Measurements from ENCODE around the gene RIMOC1.

RIMOC1 gene

DNA sequence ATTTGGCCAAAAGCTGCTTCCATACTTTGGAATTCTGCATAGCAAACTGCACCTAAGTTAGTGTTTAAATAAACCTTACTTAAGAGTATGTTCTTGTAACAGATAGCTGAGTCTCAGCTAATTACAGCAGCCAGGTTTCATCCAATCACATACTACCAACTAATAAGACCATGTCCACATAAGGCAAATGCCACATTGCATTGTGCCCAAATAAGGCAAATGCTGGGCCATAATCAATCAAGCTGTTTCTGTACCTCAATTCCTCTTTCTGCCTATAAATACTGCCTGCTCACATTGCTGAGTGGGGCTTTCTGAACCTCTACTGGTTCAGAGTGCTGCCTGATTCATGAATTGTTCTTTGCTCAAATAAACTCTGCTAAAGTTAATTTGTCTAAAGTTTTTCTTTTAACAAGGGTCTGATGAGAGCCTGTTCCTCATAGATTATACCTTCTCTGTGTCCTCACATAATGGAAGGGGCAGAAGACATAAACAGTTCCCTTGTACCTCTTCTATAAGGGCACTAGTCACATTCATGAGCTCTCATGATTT, 29.6 kb upstream of the RIMOC1 start:
- no peaks in the 10 kb centered on the region for H3K27me3 ChIP-seq (ENCODE audit: control insufficient read depth in 1 of 2, insufficient read depth in 2 of 2, low read length in 2 of 2)
- H3K4me1 ChIP-seq (ENCODE audit: control insufficient read depth, insufficient read depth, low read length): peaks cover 7% of the 10 kb centered on the region
- no peak overlapping the region for H3K9ac ChIP-seq (ENCODE audit: low read length in 2 of 2)
- no peaks in the 10 kb centered on the region for H3K36me3 ChIP-seq (ENCODE audit: control insufficient read depth in 2 of 2, insufficient read depth in 2 of 2, low read length in 2 of 2)
- H3K9me3 ChIP-seq (ENCODE audit: control insufficient read depth in 2 of 2, low read length in 2 of 2): no peaks in the 10 kb centered on the region
- no peak overlapping the region for H3K27ac ChIP-seq (ENCODE audit: low read length)
- no peak overlapping the region for H3K4me3 ChIP-seq (ENCODE audit: low read length in 2 of 2)

DNA sequence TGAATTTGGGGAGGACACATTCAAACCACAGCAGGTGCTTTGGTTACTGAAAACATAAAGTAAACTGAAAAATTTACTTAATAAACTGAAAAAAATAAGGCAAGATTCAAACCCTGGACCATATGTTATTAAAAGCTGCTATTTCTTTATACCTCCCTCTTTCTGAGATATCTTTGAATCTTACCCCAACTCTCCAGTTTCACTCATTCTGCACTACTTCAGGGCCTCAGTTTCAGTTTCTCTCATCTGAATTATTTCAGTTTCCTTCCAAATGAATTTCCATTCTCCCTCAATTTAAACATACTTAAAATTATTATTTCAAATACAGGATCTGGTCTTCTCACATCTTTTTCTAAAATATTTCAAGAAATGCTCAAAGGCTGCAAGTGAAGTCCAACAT, 29.0 kb upstream of the RIMOC1 start:
- H3K4me1 ChIP-seq (ENCODE audit: control insufficient read depth, insufficient read depth, low read length): peaks cover 7% of the 10 kb centered on the region

DNA sequence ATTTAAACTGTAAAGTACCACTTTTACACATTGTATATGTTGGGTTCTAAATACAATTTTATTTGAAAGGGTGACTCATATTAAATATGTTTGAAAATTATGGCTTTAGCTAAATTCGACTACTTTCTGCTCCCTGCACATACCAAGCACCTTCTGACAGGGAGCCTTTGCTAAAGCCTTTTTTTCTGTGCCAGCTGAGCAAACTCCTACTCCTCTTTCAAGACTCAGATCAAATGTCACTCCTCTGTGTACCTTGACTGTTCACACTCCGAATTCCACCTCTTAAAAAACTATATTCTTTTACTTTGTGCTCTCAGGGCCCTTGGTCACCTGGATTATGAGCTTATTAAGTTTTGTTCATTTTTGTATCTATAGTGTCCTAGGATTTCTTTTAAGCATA, 27.5 kb upstream of the RIMOC1 start:
- H3K27me3 ChIP-seq (ENCODE audit: control insufficient read depth in 1 of 2, insufficient read depth in 2 of 2, low read length in 2 of 2): no peaks in the 10 kb centered on the region
- H3K4me3 ChIP-seq (ENCODE audit: low read length in 2 of 2): no peak overlapping the region
- no peak overlapping the region for H3K9ac ChIP-seq (ENCODE audit: low read length in 2 of 2)
- H3K9me3 ChIP-seq (ENCODE audit: control insufficient read depth in 2 of 2, low read length in 2 of 2): no peaks in the 10 kb centered on the region
- H3K4me1 ChIP-seq (ENCODE audit: control insufficient read depth, insufficient read depth, low read length): no peaks in the 10 kb centered on the region
- no peaks in the 10 kb centered on the region for H3K36me3 ChIP-seq (ENCODE audit: control insufficient read depth in 2 of 2, insufficient read depth in 2 of 2, low read length in 2 of 2)
- H3K27ac ChIP-seq (ENCODE audit: low read length): no peak overlapping the region

More for the DNA sequence above, 29.0 kb upstream of the RIMOC1 start:
- H3K4me3 ChIP-seq (ENCODE audit: low read length in 2 of 2): no peak overlapping the region
- H3K9me3 ChIP-seq (ENCODE audit: control insufficient read depth in 2 of 2, low read length in 2 of 2): no peaks in the 10 kb centered on the region
- no peak overlapping the region for H3K27ac ChIP-seq (ENCODE audit: low read length)
- H3K36me3 ChIP-seq (ENCODE audit: control insufficient read depth in 2 of 2, insufficient read depth in 2 of 2, low read length in 2 of 2): no peaks in the 10 kb centered on the region
- no peak overlapping the region for H3K9ac ChIP-seq (ENCODE audit: low read length in 2 of 2)
- H3K27me3 ChIP-seq (ENCODE audit: control insufficient read depth in 1 of 2, insufficient read depth in 2 of 2, low read length in 2 of 2): no peaks in the 10 kb centered on the region

DNA sequence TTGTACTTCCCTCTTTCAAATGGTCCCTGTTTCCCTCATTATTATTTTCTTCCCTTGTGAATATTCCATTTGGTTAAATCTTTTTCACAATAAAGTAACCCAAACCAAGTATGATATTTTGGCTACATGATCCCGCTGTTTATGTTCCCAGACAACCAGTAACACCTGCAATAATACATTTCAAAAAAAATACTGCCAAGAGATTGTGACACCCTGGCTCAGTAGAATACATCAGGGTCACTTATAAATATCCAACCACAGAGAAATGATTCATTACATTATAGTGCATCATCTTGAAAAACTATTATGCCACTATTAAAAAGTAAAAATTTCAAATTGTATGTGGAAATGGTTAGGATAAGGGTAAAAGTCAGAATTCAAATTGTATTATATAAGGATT, 26.7 kb upstream of the RIMOC1 start:
- no peaks in the 10 kb centered on the region for H3K36me3 ChIP-seq (ENCODE audit: control insufficient read depth in 2 of 2, insufficient read depth in 2 of 2, low read length in 2 of 2)
- no peak overlapping the region for H3K4me3 ChIP-seq (ENCODE audit: low read length in 2 of 2)
- H3K9ac ChIP-seq (ENCODE audit: low read length in 2 of 2): no peak overlapping the region
- H3K27me3 ChIP-seq (ENCODE audit: control insufficient read depth in 1 of 2, insufficient read depth in 2 of 2, low read length in 2 of 2): no peaks in the 10 kb centered on the region
- H3K27ac ChIP-seq (ENCODE audit: low read length): no peak overlapping the region
- H3K9me3 ChIP-seq (ENCODE audit: control insufficient read depth in 2 of 2, low read length in 2 of 2): no peaks in the 10 kb centered on the region
- H3K4me1 ChIP-seq (ENCODE audit: control insufficient read depth, insufficient read depth, low read length): no peaks in the 10 kb centered on the region

DNA sequence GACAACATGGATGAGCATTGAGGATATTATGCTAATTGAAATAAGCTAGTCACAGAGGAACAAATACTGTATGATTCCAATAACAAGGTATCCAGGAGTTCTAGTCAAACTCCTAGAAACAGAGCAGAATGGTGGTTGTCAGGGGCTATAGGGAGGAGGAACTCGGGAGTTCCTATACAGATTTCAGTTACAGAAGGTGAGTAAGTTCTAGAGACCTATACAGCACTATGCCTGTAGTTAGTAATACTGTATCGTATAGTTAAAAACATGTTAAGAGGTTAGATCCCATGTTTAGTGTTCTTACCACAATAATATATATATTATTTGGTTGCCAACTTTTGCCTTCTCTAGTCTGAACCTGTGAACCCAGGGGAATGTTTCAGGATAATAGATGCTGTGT, 26.0 kb upstream of the RIMOC1 start:
- H3K36me3 ChIP-seq (ENCODE audit: control insufficient read depth in 2 of 2, insufficient read depth in 2 of 2, low read length in 2 of 2): no peaks in the 10 kb centered on the region
- no peak overlapping the region for H3K9ac ChIP-seq (ENCODE audit: low read length in 2 of 2)
- no peak overlapping the region for H3K27ac ChIP-seq (ENCODE audit: low read length)
- no peaks in the 10 kb centered on the region for H3K27me3 ChIP-seq (ENCODE audit: control insufficient read depth in 1 of 2, insufficient read depth in 2 of 2, low read length in 2 of 2)
- H3K4me1 ChIP-seq (ENCODE audit: control insufficient read depth, insufficient read depth, low read length): no peaks in the 10 kb centered on the region
- H3K9me3 ChIP-seq (ENCODE audit: control insufficient read depth in 2 of 2, low read length in 2 of 2): no peaks in the 10 kb centered on the region
- H3K4me3 ChIP-seq (ENCODE audit: low read length in 2 of 2): no peak overlapping the region

DNA sequence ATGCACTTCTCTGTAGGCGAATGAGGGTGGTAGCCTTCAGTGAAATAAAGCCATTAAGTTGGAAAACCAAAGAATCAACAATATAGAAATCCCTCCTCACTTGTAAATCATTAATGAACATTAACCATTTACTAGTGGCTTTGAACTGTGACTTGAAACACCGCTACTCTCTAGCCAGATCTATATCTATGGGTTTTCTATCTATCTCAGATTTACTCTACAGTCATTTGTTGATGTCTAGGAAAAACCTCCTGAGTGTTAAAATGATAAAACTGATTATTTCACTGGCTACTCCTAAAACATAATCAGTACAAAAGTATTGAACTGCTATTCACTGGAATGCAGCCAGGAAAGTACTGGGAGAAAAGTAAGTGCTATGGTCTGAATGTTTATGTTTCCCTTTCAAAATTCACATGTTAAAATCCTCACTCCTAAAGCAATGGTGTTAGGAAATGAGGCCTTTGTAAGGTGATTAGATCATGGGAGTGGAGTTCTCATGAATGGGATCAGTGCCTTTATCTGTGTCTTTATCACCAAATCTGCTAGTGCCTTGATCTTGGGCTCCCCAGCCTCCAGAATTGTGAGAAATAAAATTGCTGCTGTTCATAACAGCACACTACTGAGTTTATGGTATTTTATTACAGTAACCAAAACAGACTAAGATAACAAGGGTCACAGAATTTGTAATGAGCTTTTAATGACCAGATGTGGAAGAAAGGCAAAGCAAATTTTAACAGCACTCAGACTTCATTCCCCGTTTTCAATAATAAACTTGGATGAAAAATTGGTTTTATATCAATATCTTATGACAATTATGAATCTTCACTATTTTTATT, 25.3 kb upstream of the RIMOC1 start:
- Histone ChIP-seq H3K27me3 (ENCODE audit: control insufficient read depth in 1 of 2, insufficient read depth in 2 of 2, low read length in 2 of 2) (no peaks in the 10 kb centered on the region), H3K27ac (ENCODE audit: low read length) (no peak overlapping the region), H3K4me1 (ENCODE audit: control insufficient read depth, insufficient read depth, low read length) (no peaks in the 10 kb centered on the region), H3K9ac (ENCODE audit: low read length in 2 of 2) (no peak overlapping the region), H3K36me3 (ENCODE audit: control insufficient read depth in 2 of 2, insufficient read depth in 2 of 2, low read length in 2 of 2) (no peaks in the 10 kb centered on the region), H3K4me3 (ENCODE audit: low read length in 2 of 2) (no peak overlapping the region), H3K9me3 (ENCODE audit: control insufficient read depth in 2 of 2, low read length in 2 of 2) (no peaks in the 10 kb centered on the region)

DNA sequence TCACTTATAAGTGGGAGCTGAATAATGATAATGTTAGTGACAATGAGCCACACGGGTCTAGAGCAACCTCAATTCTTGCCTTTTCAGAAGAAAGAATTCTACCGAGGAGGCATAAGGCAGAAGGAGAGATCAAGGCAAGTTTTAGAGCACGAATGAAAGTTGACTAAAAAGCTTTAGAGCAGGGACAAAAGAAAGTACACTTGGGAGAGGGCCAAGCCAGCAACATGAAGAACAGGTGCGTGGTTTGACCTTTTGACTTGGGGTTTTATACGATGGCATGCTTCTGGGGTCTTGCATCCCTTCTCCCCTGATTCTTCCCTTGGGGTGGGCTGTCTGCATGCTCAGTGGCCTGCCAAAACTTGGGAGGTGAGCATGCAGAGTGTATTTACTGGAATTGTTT, 21.4 kb upstream of the RIMOC1 start:
- Histone ChIP-seq H3K4me1 (ENCODE audit: control insufficient read depth, insufficient read depth, low read length) (no peaks in the 10 kb centered on the region), H3K27me3 (ENCODE audit: control insufficient read depth in 1 of 2, insufficient read depth in 2 of 2, low read length in 2 of 2) (no peaks in the 10 kb centered on the region), H3K9me3 (ENCODE audit: control insufficient read depth in 2 of 2, low read length in 2 of 2) (no peaks in the 10 kb centered on the region), H3K27ac (ENCODE audit: low read length) (no peak overlapping the region), H3K4me3 (ENCODE audit: low read length in 2 of 2) (no peak overlapping the region), H3K36me3 (ENCODE audit: control insufficient read depth in 2 of 2, insufficient read depth in 2 of 2, low read length in 2 of 2) (no peaks in the 10 kb centered on the region), H3K9ac (ENCODE audit: low read length in 2 of 2) (no peak overlapping the region)

DNA sequence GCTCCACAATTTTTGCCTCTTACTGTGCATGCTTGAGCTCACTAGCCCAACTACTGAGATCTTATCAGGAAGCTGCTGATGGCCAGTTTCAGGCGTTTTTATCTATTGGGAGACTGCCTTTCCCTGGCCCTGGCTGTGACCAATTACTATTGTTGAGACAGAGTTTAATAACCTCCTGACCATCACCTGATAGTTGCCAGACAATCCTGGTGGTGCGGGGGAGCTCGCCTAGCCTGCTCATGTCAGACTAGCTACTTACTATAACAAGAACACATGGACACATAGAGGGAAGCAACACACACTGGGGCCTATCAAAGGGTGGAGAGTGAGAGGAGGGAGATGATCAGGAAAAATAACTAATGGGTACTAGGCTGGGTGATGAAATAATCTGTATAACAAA, 20.9 kb upstream of the RIMOC1 start:
- Histone ChIP-seq H3K27ac (ENCODE audit: low read length) (no peak overlapping the region), H3K9me3 (ENCODE audit: control insufficient read depth in 2 of 2, low read length in 2 of 2) (no peaks in the 10 kb centered on the region), H3K9ac (ENCODE audit: low read length in 2 of 2) (no peak overlapping the region), H3K4me1 (ENCODE audit: control insufficient read depth, insufficient read depth, low read length) (no peaks in the 10 kb centered on the region), H3K36me3 (ENCODE audit: control insufficient read depth in 2 of 2, insufficient read depth in 2 of 2, low read length in 2 of 2) (no peaks in the 10 kb centered on the region), H3K4me3 (ENCODE audit: low read length in 2 of 2) (no peak overlapping the region), H3K27me3 (ENCODE audit: control insufficient read depth in 1 of 2, insufficient read depth in 2 of 2, low read length in 2 of 2) (no peaks in the 10 kb centered on the region)

DNA sequence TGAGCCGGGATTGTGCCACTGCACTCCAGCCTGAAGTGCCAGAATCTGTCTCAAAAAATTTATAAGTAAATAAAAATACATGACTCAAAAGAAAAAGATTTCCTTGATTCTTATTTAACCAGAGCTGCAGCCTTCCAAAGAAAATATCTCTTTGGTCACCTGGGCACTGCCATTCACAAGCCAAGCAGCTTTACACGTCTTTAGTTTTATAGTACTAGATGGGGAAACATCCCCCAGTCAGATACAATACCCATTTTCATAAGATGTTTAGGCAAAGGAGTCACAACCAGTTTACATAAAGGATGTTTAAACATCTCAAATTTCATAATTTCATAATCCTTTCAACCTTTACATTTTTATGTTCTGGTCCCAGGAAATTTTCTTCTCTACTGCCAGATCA, 20.2 kb upstream of the RIMOC1 start:
- H3K9ac ChIP-seq (ENCODE audit: low read length in 2 of 2): no peak overlapping the region
- H3K4me1 ChIP-seq (ENCODE audit: control insufficient read depth, insufficient read depth, low read length): no peaks in the 10 kb centered on the region
- no peak overlapping the region for H3K4me3 ChIP-seq (ENCODE audit: low read length in 2 of 2)
- no peak overlapping the region for H3K27ac ChIP-seq (ENCODE audit: low read length)
- H3K36me3 ChIP-seq (ENCODE audit: control insufficient read depth in 2 of 2, insufficient read depth in 2 of 2, low read length in 2 of 2): no peaks in the 10 kb centered on the region
- H3K27me3 ChIP-seq (ENCODE audit: control insufficient read depth in 1 of 2, insufficient read depth in 2 of 2, low read length in 2 of 2): no peaks in the 10 kb centered on the region
- H3K9me3 ChIP-seq (ENCODE audit: control insufficient read depth in 2 of 2, low read length in 2 of 2): no peaks in the 10 kb centered on the region

DNA sequence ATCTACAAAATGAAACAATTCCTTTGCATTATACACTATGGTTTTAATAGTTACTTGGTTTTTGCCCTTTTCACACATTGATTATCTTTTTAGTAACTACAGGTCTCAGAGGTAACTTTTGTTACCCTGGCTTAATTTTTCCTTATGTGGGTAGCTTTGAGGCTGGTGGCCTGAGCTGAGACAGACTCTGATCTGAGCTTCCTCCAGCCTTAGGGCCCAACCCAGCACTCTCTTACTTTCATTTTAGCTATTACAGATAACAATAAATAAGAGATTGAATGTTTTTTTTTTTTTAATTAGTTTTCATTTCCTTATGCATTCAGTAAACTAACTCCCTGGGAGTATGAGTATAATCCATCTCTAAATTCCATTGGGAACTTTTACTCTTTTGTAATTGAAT, 18.9 kb upstream of the RIMOC1 start:
- Histone ChIP-seq H3K9me3 (ENCODE audit: control insufficient read depth in 2 of 2, low read length in 2 of 2) (no peaks in the 10 kb centered on the region), H3K4me3 (ENCODE audit: low read length in 2 of 2) (no peak overlapping the region), H3K27me3 (ENCODE audit: control insufficient read depth in 1 of 2, insufficient read depth in 2 of 2, low read length in 2 of 2) (no peaks in the 10 kb centered on the region), H3K36me3 (ENCODE audit: control insufficient read depth in 2 of 2, insufficient read depth in 2 of 2, low read length in 2 of 2) (no peaks in the 10 kb centered on the region), H3K27ac (ENCODE audit: low read length) (no peak overlapping the region), H3K9ac (ENCODE audit: low read length in 2 of 2) (no peak overlapping the region), H3K4me1 (ENCODE audit: control insufficient read depth, insufficient read depth, low read length) (no peaks in the 10 kb centered on the region)

DNA sequence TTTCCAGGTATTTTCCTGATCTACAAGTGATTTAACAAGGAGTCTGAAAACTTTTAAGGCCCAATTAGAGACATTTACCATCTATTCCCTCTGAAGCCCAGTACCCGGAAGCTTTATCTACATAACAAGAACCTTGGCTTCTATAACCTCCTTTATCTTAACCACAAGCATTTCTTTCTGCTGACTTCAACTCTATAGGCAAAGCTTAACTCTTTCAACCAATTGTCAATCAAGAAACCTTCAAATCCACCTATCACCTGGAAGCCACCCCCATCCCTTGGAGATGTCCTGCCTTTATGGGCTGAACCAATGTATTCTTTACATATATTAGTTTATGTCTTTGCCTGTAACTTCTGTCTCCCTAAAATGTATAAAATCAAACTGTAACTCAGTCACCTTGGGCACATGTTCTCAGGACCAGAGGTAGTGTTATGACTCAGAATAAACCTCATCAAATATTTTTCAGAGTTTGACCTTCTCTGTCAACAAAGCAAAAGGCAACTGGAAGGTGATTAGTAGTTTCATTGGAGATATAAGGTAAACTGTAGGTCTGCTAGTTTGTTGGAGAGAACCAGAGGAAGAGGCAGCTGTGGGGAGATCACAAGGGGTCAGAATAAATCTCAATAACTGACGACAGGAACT, 13.0 kb upstream of the RIMOC1 start:
- Histone ChIP-seq H3K27ac (ENCODE audit: low read length) (no peak overlapping the region), H3K36me3 (ENCODE audit: control insufficient read depth in 2 of 2, insufficient read depth in 2 of 2, low read length in 2 of 2) (no peaks in the 10 kb centered on the region), H3K27me3 (ENCODE audit: control insufficient read depth in 1 of 2, insufficient read depth in 2 of 2, low read length in 2 of 2) (peaks cover 3 to 4% of the 10 kb centered on the region in 2 donors), H3K4me3 (ENCODE audit: low read length in 2 of 2) (no peak overlapping the region), H3K9ac (ENCODE audit: low read length in 2 of 2) (no peak overlapping the region), H3K4me1 (ENCODE audit: control insufficient read depth, insufficient read depth, low read length) (no peaks in the 10 kb centered on the region), H3K9me3 (ENCODE audit: control insufficient read depth in 2 of 2, low read length in 2 of 2) (no peaks in the 10 kb centered on the region)
